Breast epithelium (tissue), 3 donors: ENCODE results near the gene CPLANE1.

Experiments used
- POLR2A ChIP-seq: fragments of 450-650 bp; IDR thresholded peaks from one replicate; pipeline ENCODE4 v1.6.1; 2016; ENCODE audit warnings: antibody characterized with exemption, mild to moderate bottlenecking, moderate library complexity
- TF ChIP-seq, protein P1 (sequence below), 3 donors: fragments of 450-650 bp; IDR thresholded peaks; one replicate each; pipeline ENCODE4 v1.5.1; 2016 to 2017; ENCODE audit warnings: antibody characterized with exemption in 3 of 3, mild to moderate bottlenecking in 3 of 3, moderate library complexity in 3 of 3

DNA sequence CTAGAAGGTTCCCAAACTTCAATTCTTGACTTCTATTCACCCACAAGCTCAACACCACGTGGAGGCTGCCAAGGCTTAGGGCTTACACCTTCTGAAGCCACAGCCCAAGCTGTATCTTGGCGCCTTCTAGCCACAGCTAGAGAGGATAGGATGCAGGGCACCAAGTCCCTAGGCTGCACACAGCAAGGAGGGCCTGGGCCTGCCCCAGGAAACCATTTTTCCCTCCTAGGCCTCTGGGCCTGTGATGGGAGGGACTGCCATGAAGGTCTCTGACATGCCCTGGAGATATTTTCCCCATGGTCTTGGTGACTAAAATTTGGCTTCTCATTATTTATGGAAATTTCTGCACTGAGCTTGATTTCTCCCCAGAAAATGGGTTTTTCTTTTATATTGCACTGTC lies 112.5 kb downstream of the CPLANE1 start:
- TF ChIP-seq, protein P1, sequence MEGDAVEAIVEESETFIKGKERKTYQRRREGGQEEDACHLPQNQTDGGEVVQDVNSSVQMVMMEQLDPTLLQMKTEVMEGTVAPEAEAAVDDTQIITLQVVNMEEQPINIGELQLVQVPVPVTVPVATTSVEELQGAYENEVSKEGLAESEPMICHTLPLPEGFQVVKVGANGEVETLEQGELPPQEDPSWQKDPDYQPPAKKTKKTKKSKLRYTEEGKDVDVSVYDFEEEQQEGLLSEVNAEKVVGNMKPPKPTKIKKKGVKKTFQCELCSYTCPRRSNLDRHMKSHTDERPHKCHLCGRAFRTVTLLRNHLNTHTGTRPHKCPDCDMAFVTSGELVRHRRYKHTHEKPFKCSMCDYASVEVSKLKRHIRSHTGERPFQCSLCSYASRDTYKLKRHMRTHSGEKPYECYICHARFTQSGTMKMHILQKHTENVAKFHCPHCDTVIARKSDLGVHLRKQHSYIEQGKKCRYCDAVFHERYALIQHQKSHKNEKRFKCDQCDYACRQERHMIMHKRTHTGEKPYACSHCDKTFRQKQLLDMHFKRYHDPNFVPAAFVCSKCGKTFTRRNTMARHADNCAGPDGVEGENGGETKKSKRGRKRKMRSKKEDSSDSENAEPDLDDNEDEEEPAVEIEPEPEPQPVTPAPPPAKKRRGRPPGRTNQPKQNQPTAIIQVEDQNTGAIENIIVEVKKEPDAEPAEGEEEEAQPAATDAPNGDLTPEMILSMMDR (IDR thresholded peaks at IDR 0.05) = no peak
- TF ChIP-seq POLR2A = no peak
